H9 (cell line): ENCODE measurements around the gene MRPL27. TPM values are rescaled to one million over a fixed set of nuclear protein-coding genes. Genes with fewer than 3 reads are reported as not detected.
A peak's percentile ranks its signal among the peaks of the same experiment; 100 is the strongest.

ENCODE experiments used
- DNase-seq: peaks from one replicate; pipeline ENCODE4 v3.0.0-alpha.2; 2017
- H2AFZ ChIP-seq: one replicate; pipeline ENCODE4 v1.6.1; 2013; ENCODE audit warnings: mild to moderate bottlenecking, low read length, control low read depth, moderate library complexity
- H2AK5ac ChIP-seq: 2 replicates; pipeline ENCODE4 v1.6.1; 2013; ENCODE audit warnings: low read length, control low read depth, mixed read lengths; ENCODE audit not compliant: insufficient read length
- H2BK120ac ChIP-seq: one replicate; pipeline ENCODE4 v1.6.1; 2013; ENCODE audit warnings: low read depth, mild to moderate bottlenecking, low read length, control low read depth, inconsistent platforms; ENCODE audit not compliant: poor library complexity, severe bottlenecking
- H2BK12ac ChIP-seq: 2 replicates; pipeline ENCODE4 v1.6.1; 2013; ENCODE audit warnings: low read length, control low read depth, mixed read lengths, low read depth; ENCODE audit not compliant: insufficient read length
- H2BK15ac ChIP-seq: 2 replicates; pipeline ENCODE4 v1.6.1; 2013; ENCODE audit warnings: low read depth, low read length, control low read depth
- H2BK20ac ChIP-seq: one replicate; pipeline ENCODE4 v1.6.1; 2013; ENCODE audit warnings: low read depth, mild to moderate bottlenecking, low read length, control low read depth, inconsistent platforms; ENCODE audit not compliant: poor library complexity, severe bottlenecking
- H2BK5ac ChIP-seq: 2 replicates; pipeline ENCODE4 v1.6.1; 2013; ENCODE audit warnings: low read length, control low read depth, mixed read lengths; ENCODE audit not compliant: insufficient read length
- H3K14ac ChIP-seq: 2 replicates; pipeline ENCODE4 v1.6.1; 2013; ENCODE audit warnings: low read length, control low read depth; ENCODE audit not compliant: insufficient read depth
- H3K18ac ChIP-seq: 2 replicates; pipeline ENCODE4 v1.6.1; 2013; ENCODE audit warnings: low read depth, mild to moderate bottlenecking, mixed read lengths, low read length, control low read depth; ENCODE audit not compliant: insufficient read length
- H3K23ac ChIP-seq: 2 replicates; pipeline ENCODE4 v1.6.1; 2013; ENCODE audit warnings: low read length, control low read depth, mixed read lengths, low read depth; ENCODE audit not compliant: insufficient read length
- H3K23me2 ChIP-seq: 2 replicates; pipeline ENCODE4 v1.6.1; 2013; ENCODE audit warnings: low read depth, mild to moderate bottlenecking, mixed read lengths, low read length, control low read depth; ENCODE audit not compliant: insufficient read length, poor library complexity, severe bottlenecking
- H3K27ac ChIP-seq: 2 replicates; pipeline ENCODE4 v1.5.1; 2013; ENCODE audit warnings: low read length, control low read depth, mixed read lengths, low read depth; ENCODE audit not compliant: insufficient read length
- H3K27me3 ChIP-seq: 2 replicates; pipeline ENCODE4 v1.6.1; 2013; ENCODE audit warnings: low read length, control low read depth, inconsistent platforms; ENCODE audit not compliant: insufficient read depth
- H3K4ac ChIP-seq: 2 replicates; pipeline ENCODE4 v1.6.1; 2013; ENCODE audit warnings: low read depth, mild to moderate bottlenecking, control low read depth, inconsistent platforms, low read length, moderate library complexity
- H3K4me1 ChIP-seq: 2 replicates; pipeline ENCODE4 v1.6.1; 2013; ENCODE audit warnings: low read length, control low read depth, inconsistent platforms; ENCODE audit not compliant: insufficient read depth
- H3K4me2 ChIP-seq: 2 replicates; pipeline ENCODE4 v1.6.1; 2013; ENCODE audit warnings: low read length, control low read depth, mixed read lengths; ENCODE audit not compliant: insufficient read length, insufficient read depth
- H3K56ac ChIP-seq: 2 replicates; pipeline ENCODE4 v1.6.1; 2013; ENCODE audit warnings: low read depth, mild to moderate bottlenecking, mixed read lengths, low read length, control low read depth; ENCODE audit not compliant: insufficient read length
- H3K79me1 ChIP-seq: 2 replicates; pipeline ENCODE4 v1.6.1; 2013; ENCODE audit warnings: low read depth, mild to moderate bottlenecking, moderate library complexity, low read length, control low read depth, inconsistent platforms; ENCODE audit not compliant: insufficient read depth, poor library complexity, severe bottlenecking
- H3K79me2 ChIP-seq: 2 replicates; pipeline ENCODE4 v1.6.1; 2013; ENCODE audit warnings: low read length, control low read depth, inconsistent platforms; ENCODE audit not compliant: insufficient read depth
- H3K9ac ChIP-seq: 2 replicates; pipeline ENCODE4 v1.6.1; 2013; ENCODE audit warnings: low read length, control low read depth, mixed read lengths; ENCODE audit not compliant: insufficient read length; ENCODE audit errors: extremely low read depth
- H3K9me3 ChIP-seq: one replicate; pipeline ENCODE4 v1.6.1; 2013; ENCODE audit warnings: low read depth, low read length, inconsistent platforms; ENCODE audit not compliant: control insufficient read depth
- H3T11ph ChIP-seq: one replicate; pipeline ENCODE4 v1.6.1; 2013; ENCODE audit warnings: mild to moderate bottlenecking, low read length, control low read depth, inconsistent platforms
- H4K20me1 ChIP-seq: one replicate; pipeline ENCODE4 v1.6.1; 2013; ENCODE audit not compliant: control insufficient read depth, insufficient read length, insufficient read depth
- H4K5ac ChIP-seq: 2 replicates; pipeline ENCODE4 v1.6.1; 2013; ENCODE audit warnings: low read depth, mild to moderate bottlenecking, mixed read lengths, low read length, control low read depth; ENCODE audit not compliant: insufficient read length
- H4K8ac ChIP-seq: replicated peaks from 2 replicates; pipeline ENCODE4 v1.6.1; 2013; ENCODE audit warnings: low read length, control low read depth, mixed read lengths, low read depth; ENCODE audit not compliant: insufficient read length
- H4K91ac ChIP-seq: 2 replicates; pipeline ENCODE4 v1.6.1; 2013; ENCODE audit warnings: low read depth, mild to moderate bottlenecking, moderate library complexity, mixed read lengths, low read length, control low read depth; ENCODE audit not compliant: insufficient read length
- H3K27ac Mint-ChIP-seq, 3 experiments: 2 replicates in 2 of 3; 3 replicates in 1 of 3; pipeline ENCODE4 v1.8.0; 2020 to 2021; ENCODE audit warnings: mixed read lengths in 3 of 3, mild to moderate bottlenecking in 1 of 3, moderate library complexity in 1 of 3
- H3K27me3 Mint-ChIP-seq: 2 replicates; pipeline ENCODE4 v1.8.0; 2021; ENCODE audit warnings: low read depth, mild to moderate bottlenecking, moderate library complexity, mixed read lengths
- H3K36me3 Mint-ChIP-seq, 3 experiments: 2 replicates in 2 of 3; 3 replicates in 1 of 3; pipeline ENCODE4 v1.8.0; 2020 to 2021; ENCODE audit warnings: low read depth in 3 of 3, mixed read lengths in 3 of 3; ENCODE audit not compliant: insufficient read depth in 1 of 3
- H3K4me1 Mint-ChIP-seq, 2 experiments: 2 replicates each; pipeline ENCODE4 v1.8.0; 2020; ENCODE audit warnings: mixed read lengths in 2 of 2
- H3K4me3 Mint-ChIP-seq, 2 experiments: 2 replicates in 1 of 2; 3 replicates in 1 of 2; pipeline ENCODE4 v1.8.0; 2020 to 2021; ENCODE audit warnings: mild to moderate bottlenecking in 2 of 2, mixed read lengths in 2 of 2, moderate library complexity in 1 of 2
- H3K9me3 Mint-ChIP-seq, 2 experiments: 2 replicates in 1 of 2; 3 replicates in 1 of 2; pipeline ENCODE4 v1.8.0; 2020; ENCODE audit warnings: mild to moderate bottlenecking in 2 of 2, mixed read lengths in 2 of 2, moderate library complexity in 1 of 2
- WGBS: extraction: QIAGEN DNeasy Blood & Tissue Kit; methylation state at CpG from one replicate; pipeline ENCODE4 v1.1.7; 2013; ENCODE audit warnings: missing lambda C conversion rate, low lambda C conversion rate, mixed read lengths; ENCODE audit not compliant: insufficient read length; ENCODE audit errors: extremely low coverage; 5-methylcytosine and 5-hydroxymethylcytosine counted together
- total RNA-seq: library from RNA; stranded (reverse); gene quantifications from 2 replicates; pipeline ENCODE4 v1.2.1, GENCODE V29; 2021
- TF ChIP-seq, protein P1 (sequence below): fragments of 200-600 bp; sonication (generic); conservative IDR thresholded peaks from 3 replicates; pipeline ENCODE4 v1.8.0; 2021; ENCODE audit warnings: antibody characterized with exemption, mild to moderate bottlenecking

Gene MRPL27
- total RNA-seq, 1 experiment from 2014 or later = 85.9 TPM

DNA sequence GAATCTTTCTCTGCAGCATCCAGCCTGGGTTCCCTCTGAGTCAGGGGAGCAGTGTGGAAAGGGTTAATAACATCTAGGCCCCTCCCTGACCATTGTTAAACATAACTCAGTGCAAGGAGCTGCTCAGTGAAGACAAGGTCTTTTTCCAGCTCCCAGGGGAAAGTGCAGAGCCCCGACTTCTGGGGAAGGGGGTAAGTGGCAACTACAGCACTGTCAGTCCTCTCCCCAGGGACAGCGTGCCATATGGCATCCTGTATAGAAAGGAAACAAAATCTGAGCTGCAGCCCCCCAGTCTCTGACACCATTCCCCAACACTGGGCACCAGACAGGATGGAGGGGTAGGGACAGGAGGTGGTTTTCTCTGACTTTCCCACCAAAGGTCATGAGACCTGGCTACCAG is 7.8 kb downstream of the MRPL27 start:
- no peaks in the 10 kb centered on the region for H3K79me1 ChIP-seq
- no peaks in the 10 kb centered on the region for H3K79me2 ChIP-seq
- no peak overlapping the region for H3T11ph ChIP-seq
- Mint-ChIP-seq H3K4me1 (peaks cover 38 to 40% of the 10 kb centered on the region in 2 experiments), H3K27me3 (no peaks in the 10 kb centered on the region), H3K9me3 (no peaks in the 10 kb centered on the region), H3K36me3 (peaks cover 13 to 39% (median 39%) of the 10 kb centered on the region in 3 experiments), H3K27ac (peak overlapping the region in 2 of 3 experiments; percentile 38 to 87; a peak in 2 of 7 replicates), H3K4me3 (no peak overlapping the region)
- no peak overlapping the region for H2BK15ac ChIP-seq
- no peak overlapping the region for H3K9ac ChIP-seq
- TF ChIP-seq, protein P1, sequence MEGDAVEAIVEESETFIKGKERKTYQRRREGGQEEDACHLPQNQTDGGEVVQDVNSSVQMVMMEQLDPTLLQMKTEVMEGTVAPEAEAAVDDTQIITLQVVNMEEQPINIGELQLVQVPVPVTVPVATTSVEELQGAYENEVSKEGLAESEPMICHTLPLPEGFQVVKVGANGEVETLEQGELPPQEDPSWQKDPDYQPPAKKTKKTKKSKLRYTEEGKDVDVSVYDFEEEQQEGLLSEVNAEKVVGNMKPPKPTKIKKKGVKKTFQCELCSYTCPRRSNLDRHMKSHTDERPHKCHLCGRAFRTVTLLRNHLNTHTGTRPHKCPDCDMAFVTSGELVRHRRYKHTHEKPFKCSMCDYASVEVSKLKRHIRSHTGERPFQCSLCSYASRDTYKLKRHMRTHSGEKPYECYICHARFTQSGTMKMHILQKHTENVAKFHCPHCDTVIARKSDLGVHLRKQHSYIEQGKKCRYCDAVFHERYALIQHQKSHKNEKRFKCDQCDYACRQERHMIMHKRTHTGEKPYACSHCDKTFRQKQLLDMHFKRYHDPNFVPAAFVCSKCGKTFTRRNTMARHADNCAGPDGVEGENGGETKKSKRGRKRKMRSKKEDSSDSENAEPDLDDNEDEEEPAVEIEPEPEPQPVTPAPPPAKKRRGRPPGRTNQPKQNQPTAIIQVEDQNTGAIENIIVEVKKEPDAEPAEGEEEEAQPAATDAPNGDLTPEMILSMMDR = no peak
- H3K23me2 ChIP-seq = no peaks in the 10 kb centered on the region
- H3K27ac ChIP-seq = no peak overlapping the region
- no peak overlapping the region for H2AK5ac ChIP-seq
- H3K23ac ChIP-seq = no peak overlapping the region
- no peak overlapping the region for H2AFZ ChIP-seq
- H3K18ac ChIP-seq = no peak overlapping the region
- no peak overlapping the region for H3K56ac ChIP-seq
- no peak overlapping the region for H4K91ac ChIP-seq
- no peak overlapping the region for H4K5ac ChIP-seq
- no peak overlapping the region for H2BK120ac ChIP-seq
- H3K4me1 ChIP-seq = peaks cover 2% of the 10 kb centered on the region; the same call in 1 of the 2 replicates
- H4K8ac ChIP-seq = no peak overlapping the region
- DNase-seq = no peak
- no CpG with 5 or more reads among the region's 2 CpGs for WGBS
- H3K4ac ChIP-seq = no peak overlapping the region
- H4K20me1 ChIP-seq = peaks cover 3% of the 10 kb centered on the region
- H3K27me3 ChIP-seq = no peaks in the 10 kb centered on the region
- no peak overlapping the region for H2BK12ac ChIP-seq
- no peak overlapping the region for H3K14ac ChIP-seq
- H2BK20ac ChIP-seq = no peak overlapping the region
- H3K9me3 ChIP-seq = no peaks in the 10 kb centered on the region
- H3K4me2 ChIP-seq = no peak overlapping the region
- no peak overlapping the region for H2BK5ac ChIP-seq
